Activated naive CD4-positive, alpha-beta T cell (primary cell): Measurements from ENCODE around the gene TYSND1.
"Not testable (repeated sequence)": the region's sequence is repeated elsewhere in the genome, so short reads cannot be mapped to it uniquely, and the experiment has no call there.

Experiments
- DNase-seq, 4 experiments: peaks; one replicate each; lab custom pipeline; 2025; lab: John Stamatoyannopoulos, UW

Gene TYSND1

GRCh38 chr10:70109064-70109729 lies 37.3 kb downstream of the TYSND1 start:
- no peak for DNase-seq

- peak in 1 of 4 experiments; percentile 4 for DNase-seq
Observed at GRCh38 chr10:70106958-70107791, 39.3 kb downstream of the TYSND1 start.

- DNase-seq = no peak
Observed at GRCh38 chr10:70101668-70102067, 44.8 kb downstream of the TYSND1 start.

- DNase-seq = not testable (repeated sequence)
Observed at GRCh38 chr10:70101068-70101562, 45.4 kb downstream of the TYSND1 start.

GRCh38 chr10:70098271-70098670 lies 48.2 kb downstream of the TYSND1 start:
- no peak for DNase-seq

GRCh38 chr10:70097459-70097858 lies 49.0 kb downstream of the TYSND1 start:
- no peak for DNase-seq

GRCh38 chr10:70096705-70097420 lies 49.6 kb downstream of the TYSND1 start:
- no peak for DNase-seq

GRCh38 chr10:70096016-70096704 lies 50.3 kb downstream of the TYSND1 start:
- no peak for DNase-seq

- DNase-seq = no peak
Observed at GRCh38 chr10:70094250-70094649, 52.2 kb downstream of the TYSND1 start.

- DNase-seq = no peak
Observed at GRCh38 chr10:70093335-70093944, 53.1 kb downstream of the TYSND1 start.

- DNase-seq = no peak
Observed at GRCh38 chr10:70092389-70092718, 54.1 kb downstream of the TYSND1 start.

GRCh38 chr10:70090951-70091350 lies 55.5 kb downstream of the TYSND1 start:
- DNase-seq = no peak

- DNase-seq = no peak
Observed at GRCh38 chr10:70090013-70090412, 56.5 kb downstream of the TYSND1 start.

GRCh38 chr10:70088308-70088698 lies 58.2 kb downstream of the TYSND1 start:
- DNase-seq = no peak
